Astrocyte of the spinal cord (primary cell): ENCODE results near the gene CD7.
"Not testable (repeated sequence)": the region's sequence is repeated elsewhere in the genome, so short reads cannot be mapped to it uniquely, and the experiment has no call there.

Experiments
- DNase-seq: peaks from one replicate; pipeline ENCODE4 v3.0.0; 2011; ENCODE audit warnings: low read depth, low spot score
- H3K4me3 ChIP-seq: 2 replicates; pipeline ENCODE4 v1.5.1; 2011; ENCODE audit warnings: low read depth, mild to moderate bottlenecking, low read length, moderate library complexity
- in situ Hi-C: cut with HindIII; loops from 2 replicates; pipeline ENCODE4 v1.10.0; 2017; ENCODE audit warnings: low sequenced_read_pairs
- TF ChIP-seq, protein P1 (sequence below): IDR thresholded peaks from 2 replicates; pipeline ENCODE4 v1.5.1; 2012; ENCODE audit warnings: low read depth, mild to moderate bottlenecking, low read length, inconsistent platforms

Gene CD7

DNA sequence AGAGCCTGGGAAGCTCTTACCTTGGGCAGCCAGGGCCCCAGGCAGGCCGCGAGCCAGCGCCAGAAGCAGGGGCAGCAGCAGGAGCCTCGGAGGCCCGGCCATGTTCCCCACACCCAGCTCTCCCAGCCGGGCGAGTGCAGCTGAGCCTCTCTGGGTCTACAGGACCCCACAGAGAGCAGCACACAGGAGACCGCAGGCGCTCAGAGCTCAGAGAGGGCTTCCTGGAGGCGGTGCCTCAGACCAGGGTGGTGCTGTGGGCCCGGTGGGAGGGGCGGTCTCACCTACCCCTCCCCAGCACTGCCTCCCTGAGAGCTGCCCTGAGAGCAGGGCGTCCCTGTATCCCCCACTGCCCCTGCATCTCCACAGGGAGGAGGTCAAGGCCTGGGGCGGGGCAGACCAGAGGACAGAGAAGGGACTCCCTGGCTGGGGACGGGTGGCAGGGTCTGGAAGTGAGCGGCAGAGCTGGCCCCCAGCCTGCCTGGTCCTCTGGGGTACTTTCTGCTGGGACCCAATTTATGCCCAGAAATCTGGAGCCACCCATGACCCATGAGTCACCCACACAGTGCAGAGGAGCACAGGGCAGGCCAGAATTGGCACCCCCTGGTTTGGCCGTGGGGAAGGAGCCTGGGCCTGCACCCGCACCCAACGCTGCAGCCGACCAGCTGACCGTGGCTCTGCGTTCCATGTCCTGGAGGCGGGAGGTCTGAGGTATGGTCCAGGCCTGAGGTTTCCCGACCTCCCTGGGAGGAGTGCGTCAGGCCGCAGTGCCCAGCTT is at the start of gene CD7:
Gene CD7, minus strand, starts transcription at position 215 of the 775 bp plus-strand sequence. Its CDS starts 113 bp downstream, at position 102.
- in situ Hi-C loops, result no loop called here
- DNase-seq, result no peak
- H3K4me3 ChIP-seq, result no peak within 1 kb of the TSS
- TF ChIP-seq, protein P1, sequence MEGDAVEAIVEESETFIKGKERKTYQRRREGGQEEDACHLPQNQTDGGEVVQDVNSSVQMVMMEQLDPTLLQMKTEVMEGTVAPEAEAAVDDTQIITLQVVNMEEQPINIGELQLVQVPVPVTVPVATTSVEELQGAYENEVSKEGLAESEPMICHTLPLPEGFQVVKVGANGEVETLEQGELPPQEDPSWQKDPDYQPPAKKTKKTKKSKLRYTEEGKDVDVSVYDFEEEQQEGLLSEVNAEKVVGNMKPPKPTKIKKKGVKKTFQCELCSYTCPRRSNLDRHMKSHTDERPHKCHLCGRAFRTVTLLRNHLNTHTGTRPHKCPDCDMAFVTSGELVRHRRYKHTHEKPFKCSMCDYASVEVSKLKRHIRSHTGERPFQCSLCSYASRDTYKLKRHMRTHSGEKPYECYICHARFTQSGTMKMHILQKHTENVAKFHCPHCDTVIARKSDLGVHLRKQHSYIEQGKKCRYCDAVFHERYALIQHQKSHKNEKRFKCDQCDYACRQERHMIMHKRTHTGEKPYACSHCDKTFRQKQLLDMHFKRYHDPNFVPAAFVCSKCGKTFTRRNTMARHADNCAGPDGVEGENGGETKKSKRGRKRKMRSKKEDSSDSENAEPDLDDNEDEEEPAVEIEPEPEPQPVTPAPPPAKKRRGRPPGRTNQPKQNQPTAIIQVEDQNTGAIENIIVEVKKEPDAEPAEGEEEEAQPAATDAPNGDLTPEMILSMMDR, result no peak

DNA sequence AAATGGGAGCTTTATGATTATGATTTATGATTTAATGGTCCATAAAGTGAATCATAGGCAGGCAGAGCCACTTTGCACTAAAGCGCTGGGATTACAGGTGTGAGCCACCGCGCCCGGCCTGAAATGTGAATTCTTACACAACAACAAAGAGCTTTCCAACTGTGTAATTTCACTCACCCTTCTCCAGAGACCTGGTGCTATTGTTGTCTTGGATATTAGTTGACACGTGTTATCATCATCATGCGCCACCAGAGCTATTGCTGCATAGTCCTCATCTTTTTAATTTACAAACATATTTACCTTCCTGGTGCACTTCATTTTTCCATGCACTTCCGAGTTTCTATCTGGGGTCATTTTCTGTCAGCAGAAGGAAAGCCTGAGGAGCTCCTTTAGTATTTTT is 49.3 kb upstream of the CD7 start:
- TF ChIP-seq, protein P1, result no peak
- DNase-seq, result no peak
- in situ Hi-C loops, result no loop called here
- no peak overlapping the region for H3K4me3 ChIP-seq

DNA sequence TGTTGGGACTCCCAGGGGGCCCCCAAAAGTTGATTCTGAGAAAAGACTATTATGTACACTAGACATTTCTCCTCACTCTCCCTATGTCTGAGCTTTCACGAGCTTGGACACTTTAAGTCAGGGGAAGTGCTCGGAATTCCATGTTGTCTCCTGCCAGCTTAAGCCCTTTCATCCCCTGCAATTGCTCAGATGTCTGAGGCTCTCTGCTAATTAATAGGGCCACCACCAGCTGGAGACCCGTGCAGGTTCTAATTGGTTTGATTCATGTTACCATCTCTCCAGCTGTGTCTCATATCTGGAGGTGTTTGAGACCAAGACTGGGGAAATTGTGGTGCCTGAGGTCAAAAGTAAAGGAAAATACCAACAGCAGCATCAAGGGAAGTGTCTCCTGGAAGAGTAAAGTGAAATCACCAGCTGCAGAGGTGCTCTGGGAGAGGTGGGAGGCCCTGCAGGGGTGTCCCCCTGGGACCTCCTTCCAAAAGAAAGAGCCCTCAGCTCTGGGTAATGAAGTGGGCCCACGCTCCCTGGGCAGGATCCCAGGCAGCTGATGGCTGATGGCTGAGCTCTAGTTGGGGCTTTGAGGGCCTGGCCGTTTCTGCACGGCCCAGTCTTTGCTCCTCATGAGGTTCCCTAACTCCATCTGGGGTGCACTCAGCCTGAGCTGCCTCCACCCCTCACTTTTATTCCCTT is 48.3 kb upstream of the CD7 start:
- TF ChIP-seq, protein P1, result no peak
- no peak for DNase-seq
- in situ Hi-C loops, result no loop called here
- H3K4me3 ChIP-seq, result no peak overlapping the region

DNA sequence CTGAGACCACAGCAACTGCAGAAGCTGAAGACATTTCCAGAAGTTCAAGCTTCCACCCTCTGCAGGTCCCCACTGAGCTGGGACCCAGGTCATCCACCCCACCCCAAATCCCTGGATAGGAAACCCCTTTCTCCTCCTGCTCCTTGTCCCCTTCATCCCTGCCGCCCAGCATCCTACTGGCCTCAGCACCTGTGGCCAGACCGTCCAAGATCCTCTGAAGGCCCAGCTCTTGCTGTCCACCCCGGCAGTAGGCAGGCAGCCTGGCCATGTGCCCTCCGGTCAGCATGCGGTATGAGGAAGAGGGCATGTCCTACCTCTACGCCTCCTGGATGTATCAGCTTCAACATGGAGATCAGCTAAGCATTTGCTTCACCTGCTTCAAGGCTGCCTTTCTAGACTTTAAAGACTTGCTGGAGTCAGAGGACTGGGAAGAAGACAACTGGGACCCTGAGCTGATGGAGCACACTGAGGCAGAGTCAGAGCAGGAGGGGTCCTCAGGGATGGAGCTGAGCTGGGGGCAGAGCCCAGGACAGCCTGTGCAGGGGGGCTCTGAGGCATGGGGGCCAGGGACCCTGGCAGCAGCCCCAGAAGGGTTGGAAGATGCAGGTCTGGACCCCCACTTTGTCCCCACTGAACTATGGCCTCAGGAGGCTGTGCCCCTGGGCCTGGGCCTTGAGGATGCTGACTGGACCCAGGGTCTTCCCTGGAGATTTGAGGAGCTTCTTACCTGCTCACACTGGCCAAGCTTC is 44.7 kb upstream of the CD7 start:
- no peak overlapping the region for H3K4me3 ChIP-seq
- TF ChIP-seq, protein P1, result no peak
- in situ Hi-C loops, result no loop called here
- no peak for DNase-seq

DNA sequence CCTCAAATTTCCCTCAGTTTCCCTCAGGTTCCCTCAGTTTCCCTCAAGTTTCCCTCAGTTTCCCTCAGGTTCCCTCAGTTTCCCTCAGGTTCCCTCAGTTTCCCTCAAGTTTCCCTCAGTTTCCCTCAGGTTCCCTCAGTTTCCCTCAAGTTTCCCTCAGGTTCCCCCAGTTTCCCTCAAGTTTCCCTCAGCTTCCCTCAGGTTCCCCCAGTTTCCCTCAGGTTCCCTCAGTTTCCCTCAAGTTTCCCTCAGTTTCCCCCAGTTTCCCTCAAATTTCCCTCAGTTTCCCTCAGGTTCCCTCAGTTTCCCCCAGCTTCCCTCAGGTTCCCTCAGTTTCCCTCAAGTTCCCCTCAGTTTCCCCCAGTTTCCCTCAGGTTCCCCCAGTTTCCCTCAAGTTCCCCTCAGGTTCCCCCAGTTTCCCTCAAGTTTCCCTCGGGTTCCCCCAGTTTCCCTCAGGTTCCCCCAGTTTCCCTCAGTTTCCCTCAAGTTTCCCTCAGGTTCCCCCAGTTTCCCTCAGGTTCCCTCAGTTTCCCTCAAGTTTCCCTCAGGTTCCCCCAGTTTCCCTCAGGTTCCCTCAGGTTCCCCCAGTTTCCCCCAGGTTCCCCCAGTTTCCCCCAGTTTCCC is 42.2 kb upstream of the CD7 start:
- H3K4me3 ChIP-seq, DNase-seq, in situ Hi-C loops: not testable (repeated sequence)

DNA sequence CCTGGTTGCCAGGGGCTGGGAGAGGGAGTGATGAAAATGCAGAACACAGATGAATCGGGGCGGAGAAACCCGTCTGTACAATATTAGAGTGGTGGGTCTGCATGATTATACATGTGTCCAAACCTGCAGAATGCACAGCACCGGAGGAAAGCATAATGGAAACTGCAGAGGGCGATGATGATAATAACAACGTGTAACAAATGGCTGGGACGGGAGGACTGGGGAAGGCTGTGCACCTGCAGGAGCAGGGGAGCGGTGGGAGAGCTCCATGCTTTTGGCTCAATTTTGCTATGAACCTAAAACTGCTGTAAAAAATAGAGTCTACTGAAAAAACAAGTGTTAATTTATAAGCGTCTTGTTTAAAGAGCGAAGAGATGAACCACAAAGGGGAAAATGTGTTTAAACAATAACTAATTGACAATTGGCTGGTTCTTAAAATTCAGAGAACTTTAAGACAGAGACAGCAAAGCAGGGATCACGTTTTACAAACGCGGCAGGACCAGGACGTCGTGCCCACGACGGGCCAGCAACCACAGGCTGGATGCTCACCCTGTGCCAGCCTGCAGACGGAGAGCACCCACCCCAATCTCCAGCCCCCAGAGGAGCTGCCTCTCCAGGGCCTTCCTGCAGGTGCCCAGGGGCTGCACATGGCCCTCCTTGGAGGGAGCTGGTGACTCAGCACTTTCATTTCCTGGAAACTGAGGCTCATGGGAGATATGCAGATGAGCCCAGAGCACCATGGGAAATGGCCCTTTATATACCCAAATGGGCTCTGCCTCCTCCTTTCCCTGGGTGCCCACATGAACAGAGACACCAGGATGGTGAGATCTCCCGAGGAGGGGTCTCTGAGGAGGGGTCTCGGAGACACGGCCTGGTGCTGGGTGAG is 41.3 kb upstream of the CD7 start, which contains the start of gene TEX19:
Gene TEX19, plus strand, starts transcription at position 783 of the 886 bp plus-strand sequence. CDS start 2,904 bp downstream, outside the sequence.
- in situ Hi-C loops, result no loop called here
- no peak within 1 kb of the TSS for H3K4me3 ChIP-seq
- TF ChIP-seq, protein P1, result no peak
- DNase-seq, result no peak
